ENCODE results near the gene CMPK2.

The CMPK2 gene

DNA sequence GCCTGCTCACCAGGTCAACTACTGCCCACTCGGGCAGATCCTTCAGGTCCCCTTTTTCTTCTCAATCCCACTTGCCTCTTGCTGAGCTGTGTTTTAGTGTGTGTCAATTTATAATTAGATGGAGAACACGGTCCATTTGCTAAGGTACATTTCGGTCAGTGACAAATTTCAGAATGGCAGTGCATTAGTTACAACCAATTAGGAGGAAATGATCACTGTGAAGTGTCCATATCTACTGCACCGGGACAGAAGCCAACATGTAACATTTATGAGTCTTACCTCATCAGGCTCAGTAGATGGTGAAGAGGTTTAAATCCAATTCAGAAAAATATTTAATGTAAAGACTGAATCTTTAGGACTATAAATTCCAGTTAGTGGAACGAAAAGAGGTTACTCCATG is 47.7 kb downstream of the CMPK2 start:
- Histone ChIP-seq H3F3A (ENCODE audit: insufficient read depth, low read length) (no peaks in the 10 kb centered on the region), H3K9me3 (ENCODE audit: low read length) (no peaks in the 10 kb centered on the region), H3K9ac (ENCODE audit: low read length) (no peak overlapping the region), H3K4me2 (ENCODE audit: low read length) (no peak overlapping the region), H3K9me2 (ENCODE audit: low read depth, low read length) (no peaks in the 10 kb centered on the region), H3K27me3 (ENCODE audit: insufficient read depth, low read length) (0 out of 2 replicates have a peak, but pooled peaks cover 11% of the 10 kb centered on the region), H3K4me3 (ENCODE audit: low read depth, low read length, poor library complexity, severe bottlenecking) (no peak overlapping the region), H2AFZ (ENCODE audit: low read length) (no peak overlapping the region), H3K27ac (ENCODE audit: low read depth, low read length, poor library complexity, severe bottlenecking) (no peak overlapping the region), H4K20me1 (ENCODE audit: insufficient read depth, low read length) (no peaks in the 10 kb centered on the region), H3K36me3 (ENCODE audit: insufficient read depth, low read length) (no peaks in the 10 kb centered on the region), H3K79me2 (ENCODE audit: insufficient read depth, low read length) (no peaks in the 10 kb centered on the region), H3K4me1 (ENCODE audit: insufficient read depth, low read length, severe bottlenecking) (no peaks in the 10 kb centered on the region)
- no peak for TF ChIP-seq EZH2 (IDR thresholded peaks at IDR 0.05; ENCODE audit: borderline replicate concordance, low read length)
- TF ChIP-seq, protein P1, sequence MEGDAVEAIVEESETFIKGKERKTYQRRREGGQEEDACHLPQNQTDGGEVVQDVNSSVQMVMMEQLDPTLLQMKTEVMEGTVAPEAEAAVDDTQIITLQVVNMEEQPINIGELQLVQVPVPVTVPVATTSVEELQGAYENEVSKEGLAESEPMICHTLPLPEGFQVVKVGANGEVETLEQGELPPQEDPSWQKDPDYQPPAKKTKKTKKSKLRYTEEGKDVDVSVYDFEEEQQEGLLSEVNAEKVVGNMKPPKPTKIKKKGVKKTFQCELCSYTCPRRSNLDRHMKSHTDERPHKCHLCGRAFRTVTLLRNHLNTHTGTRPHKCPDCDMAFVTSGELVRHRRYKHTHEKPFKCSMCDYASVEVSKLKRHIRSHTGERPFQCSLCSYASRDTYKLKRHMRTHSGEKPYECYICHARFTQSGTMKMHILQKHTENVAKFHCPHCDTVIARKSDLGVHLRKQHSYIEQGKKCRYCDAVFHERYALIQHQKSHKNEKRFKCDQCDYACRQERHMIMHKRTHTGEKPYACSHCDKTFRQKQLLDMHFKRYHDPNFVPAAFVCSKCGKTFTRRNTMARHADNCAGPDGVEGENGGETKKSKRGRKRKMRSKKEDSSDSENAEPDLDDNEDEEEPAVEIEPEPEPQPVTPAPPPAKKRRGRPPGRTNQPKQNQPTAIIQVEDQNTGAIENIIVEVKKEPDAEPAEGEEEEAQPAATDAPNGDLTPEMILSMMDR (IDR thresholded peaks at IDR 0.05; ENCODE audit: low read length): no peak

DNA sequence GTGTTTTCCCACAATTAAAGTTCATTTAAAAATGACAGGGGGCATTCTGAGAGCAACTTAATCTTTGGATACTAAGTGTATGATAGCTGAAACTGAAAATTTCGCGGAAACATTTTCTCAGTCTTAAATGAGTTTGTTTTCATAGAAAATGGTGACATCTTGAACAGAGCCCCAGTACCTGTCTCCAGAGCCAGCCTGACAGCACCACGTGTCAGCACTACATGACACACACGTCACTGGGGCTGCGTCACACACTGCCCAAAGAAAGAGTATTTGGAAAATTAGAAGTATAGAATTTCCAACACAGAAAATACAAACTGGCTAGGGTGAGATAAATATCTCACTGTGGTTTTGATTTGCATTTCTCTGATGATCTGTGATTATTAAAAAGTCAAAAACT is 50.8 kb downstream of the CMPK2 start:
- H3K4me2 ChIP-seq (ENCODE audit: low read length): no peak overlapping the region
- no peaks in the 10 kb centered on the region for H3K79me2 ChIP-seq (ENCODE audit: insufficient read depth, low read length)
- H3F3A ChIP-seq (ENCODE audit: insufficient read depth, low read length): no peaks in the 10 kb centered on the region

GRCh38 chr2:6814312-6814711 is 51.4 kb downstream of the CMPK2 start:
- Histone ChIP-seq H3K9me2 (ENCODE audit: low read depth, low read length) (no peaks in the 10 kb centered on the region), H3K27me3 (ENCODE audit: insufficient read depth, low read length) (0 out of 2 replicates have a peak, but pooled peaks cover 5% of the 10 kb centered on the region), H3K27ac (ENCODE audit: low read depth, low read length, poor library complexity, severe bottlenecking) (no peak overlapping the region), H3K4me1 (ENCODE audit: insufficient read depth, low read length, severe bottlenecking) (peaks cover 7% of the 10 kb centered on the region), H3K36me3 (ENCODE audit: insufficient read depth, low read length) (no peaks in the 10 kb centered on the region), H3K9me3 (ENCODE audit: low read length) (no peaks in the 10 kb centered on the region), H3K4me2 (ENCODE audit: low read length) (no peak overlapping the region), H2AFZ (ENCODE audit: low read length) (no peak overlapping the region), H4K20me1 (ENCODE audit: insufficient read depth, low read length) (no peaks in the 10 kb centered on the region), H3K4me3 (ENCODE audit: low read depth, low read length, poor library complexity, severe bottlenecking) (no peak overlapping the region), H3F3A (ENCODE audit: insufficient read depth, low read length) (no peaks in the 10 kb centered on the region), H3K79me2 (ENCODE audit: insufficient read depth, low read length) (no peaks in the 10 kb centered on the region), H3K9ac (ENCODE audit: low read length) (no peak overlapping the region)
- TF ChIP-seq, protein P1 (IDR thresholded peaks at IDR 0.05; ENCODE audit: low read length): no peak
- no peak for TF ChIP-seq EZH2 (IDR thresholded peaks at IDR 0.05; ENCODE audit: borderline replicate concordance, low read length)

More for the DNA sequence above, 50.8 kb downstream of the CMPK2 start:
- Histone ChIP-seq H3K27ac (ENCODE audit: low read depth, low read length, poor library complexity, severe bottlenecking) (no peak overlapping the region), H3K4me1 (ENCODE audit: insufficient read depth, low read length, severe bottlenecking) (peaks cover 7% of the 10 kb centered on the region), H4K20me1 (ENCODE audit: insufficient read depth, low read length) (no peaks in the 10 kb centered on the region), H3K36me3 (ENCODE audit: insufficient read depth, low read length) (no peaks in the 10 kb centered on the region), H3K9ac (ENCODE audit: low read length) (no peak overlapping the region), H3K27me3 (ENCODE audit: insufficient read depth, low read length) (0 out of 2 replicates have a peak, but pooled peaks cover 10% of the 10 kb centered on the region), H3K4me3 (ENCODE audit: low read depth, low read length, poor library complexity, severe bottlenecking) (no peak overlapping the region), H3K9me3 (ENCODE audit: low read length) (no peaks in the 10 kb centered on the region), H2AFZ (ENCODE audit: low read length) (no peak overlapping the region), H3K9me2 (ENCODE audit: low read depth, low read length) (no peaks in the 10 kb centered on the region)
- no peak for TF ChIP-seq EZH2 (IDR thresholded peaks at IDR 0.05; ENCODE audit: borderline replicate concordance, low read length)
- TF ChIP-seq, protein P1 (IDR thresholded peaks at IDR 0.05; ENCODE audit: low read length): no peak

Measured in OCI-LY1 (cell line).